ENCODE measurements around the gene PGAM2.

The PGAM2 gene

DNA sequence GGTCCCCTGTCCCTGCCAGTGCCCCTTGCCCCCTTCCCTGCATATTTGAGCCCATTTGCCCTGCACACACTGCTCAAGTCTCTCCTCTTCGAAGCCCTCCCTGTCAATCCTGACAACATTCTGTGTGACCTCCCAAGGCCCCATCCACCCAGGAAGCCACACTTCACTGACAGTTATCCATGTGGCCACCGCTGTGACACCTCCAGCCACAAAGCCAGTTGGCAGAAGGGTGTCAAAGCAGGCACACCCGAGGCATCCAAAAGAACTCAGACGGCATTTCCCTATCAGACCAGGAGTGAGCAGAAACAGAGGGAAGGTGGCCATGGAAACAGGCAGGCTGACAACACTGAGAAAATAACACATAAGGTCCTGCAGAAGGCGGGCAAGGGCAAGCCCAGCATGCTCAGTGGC is 12.3 kb upstream of the PGAM2 start:
- TF ChIP-seq TAF1 (IDR thresholded peaks at IDR 0.05; ENCODE audit: borderline replicate concordance, insufficient read depth, low read length) (no peak), FOXP2 (optimal IDR thresholded peaks at IDR 0.05; ENCODE audit: borderline replicate concordance, extremely low read depth, extremely low read length, insufficient read depth) (no peak), SIN3A (IDR thresholded peaks at IDR 0.05; ENCODE audit: borderline replicate concordance, insufficient read depth, low read length) (no peak), POLR2AphosphoS5 (IDR thresholded peaks at IDR 0.05; ENCODE audit: low read depth, low read length) (no peak)
- TF ChIP-seq, protein P1, sequence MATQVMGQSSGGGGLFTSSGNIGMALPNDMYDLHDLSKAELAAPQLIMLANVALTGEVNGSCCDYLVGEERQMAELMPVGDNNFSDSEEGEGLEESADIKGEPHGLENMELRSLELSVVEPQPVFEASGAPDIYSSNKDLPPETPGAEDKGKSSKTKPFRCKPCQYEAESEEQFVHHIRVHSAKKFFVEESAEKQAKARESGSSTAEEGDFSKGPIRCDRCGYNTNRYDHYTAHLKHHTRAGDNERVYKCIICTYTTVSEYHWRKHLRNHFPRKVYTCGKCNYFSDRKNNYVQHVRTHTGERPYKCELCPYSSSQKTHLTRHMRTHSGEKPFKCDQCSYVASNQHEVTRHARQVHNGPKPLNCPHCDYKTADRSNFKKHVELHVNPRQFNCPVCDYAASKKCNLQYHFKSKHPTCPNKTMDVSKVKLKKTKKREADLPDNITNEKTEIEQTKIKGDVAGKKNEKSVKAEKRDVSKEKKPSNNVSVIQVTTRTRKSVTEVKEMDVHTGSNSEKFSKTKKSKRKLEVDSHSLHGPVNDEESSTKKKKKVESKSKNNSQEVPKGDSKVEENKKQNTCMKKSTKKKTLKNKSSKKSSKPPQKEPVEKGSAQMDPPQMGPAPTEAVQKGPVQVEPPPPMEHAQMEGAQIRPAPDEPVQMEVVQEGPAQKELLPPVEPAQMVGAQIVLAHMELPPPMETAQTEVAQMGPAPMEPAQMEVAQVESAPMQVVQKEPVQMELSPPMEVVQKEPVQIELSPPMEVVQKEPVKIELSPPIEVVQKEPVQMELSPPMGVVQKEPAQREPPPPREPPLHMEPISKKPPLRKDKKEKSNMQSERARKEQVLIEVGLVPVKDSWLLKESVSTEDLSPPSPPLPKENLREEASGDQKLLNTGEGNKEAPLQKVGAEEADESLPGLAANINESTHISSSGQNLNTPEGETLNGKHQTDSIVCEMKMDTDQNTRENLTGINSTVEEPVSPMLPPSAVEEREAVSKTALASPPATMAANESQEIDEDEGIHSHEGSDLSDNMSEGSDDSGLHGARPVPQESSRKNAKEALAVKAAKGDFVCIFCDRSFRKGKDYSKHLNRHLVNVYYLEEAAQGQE (IDR thresholded peaks at IDR 0.05; ENCODE audit: insufficient read depth in 1 of 2, low read depth in 2 of 2, low read length in 2 of 2): no peak

DNA sequence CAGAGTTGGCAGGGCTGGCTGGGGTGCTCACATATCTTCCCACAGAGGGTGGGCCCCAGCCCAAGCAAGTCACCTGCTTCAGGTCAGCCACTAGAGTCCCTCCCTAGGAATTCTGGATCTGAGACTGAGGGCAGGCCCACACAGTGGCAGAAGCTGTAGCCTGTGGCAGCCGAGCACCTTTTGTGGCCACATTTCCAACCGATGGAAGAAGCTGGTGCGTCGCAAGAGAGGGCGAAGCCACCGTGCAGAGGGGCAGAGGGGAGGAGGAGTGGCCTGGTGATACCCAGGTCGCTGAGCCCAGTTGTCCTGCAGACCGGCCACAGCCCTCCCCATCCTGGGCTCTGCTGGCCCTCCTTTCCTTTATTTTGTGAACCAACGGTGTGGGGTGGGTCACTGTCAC is 11.7 kb upstream of the PGAM2 start:
- TF ChIP-seq POLR2AphosphoS5 (IDR thresholded peaks at IDR 0.05; ENCODE audit: low read depth, low read length) (no peak), SIN3A (IDR thresholded peaks at IDR 0.05; ENCODE audit: borderline replicate concordance, insufficient read depth, low read length) (no peak), TAF1 (IDR thresholded peaks at IDR 0.05; ENCODE audit: borderline replicate concordance, insufficient read depth, low read length) (no peak), FOXP2 (optimal IDR thresholded peaks at IDR 0.05; ENCODE audit: borderline replicate concordance, extremely low read depth, extremely low read length, insufficient read depth) (no peak)
- TF ChIP-seq, protein P1 (IDR thresholded peaks at IDR 0.05; ENCODE audit: insufficient read depth in 1 of 2, low read depth in 2 of 2, low read length in 2 of 2): no peak

DNA sequence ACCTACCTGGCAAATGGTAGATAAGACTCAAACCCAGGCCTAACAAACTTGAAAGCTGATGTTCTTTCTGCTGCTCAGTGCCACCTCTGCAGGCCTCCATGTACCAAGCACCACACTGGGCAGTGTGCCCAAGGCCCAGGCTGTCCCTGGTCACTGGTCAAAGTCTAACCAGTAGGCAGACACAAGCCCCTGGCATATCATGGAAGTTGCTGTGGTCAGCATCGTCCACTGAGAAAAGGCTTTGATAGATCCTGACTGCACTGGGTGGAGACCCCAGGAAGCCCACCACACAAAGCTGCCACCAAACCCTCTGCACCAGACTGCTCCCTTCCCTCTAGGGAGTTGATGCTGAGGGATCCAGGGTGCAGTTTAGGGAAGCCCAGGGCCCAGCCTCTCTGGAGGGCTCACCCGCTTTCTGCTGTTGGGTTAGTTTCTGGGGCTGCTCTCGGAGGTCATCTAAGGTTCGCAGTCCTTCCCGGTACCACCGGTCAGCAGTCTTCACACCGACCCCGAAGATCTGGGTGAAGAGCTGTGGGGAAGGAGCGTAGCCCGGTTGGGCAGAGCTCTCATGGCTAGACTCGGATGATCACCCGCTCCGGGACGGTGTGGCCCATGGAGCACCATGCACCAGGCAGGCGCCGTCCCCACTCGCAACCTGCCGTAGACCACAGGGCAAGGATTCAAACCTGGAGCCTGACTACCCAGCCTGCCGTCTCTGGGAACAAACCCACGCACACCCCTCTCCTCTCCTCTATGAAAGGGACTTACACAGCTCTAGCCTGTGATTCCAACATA is 10.9 kb upstream of the PGAM2 start:
- TF ChIP-seq, protein P1 (IDR thresholded peaks at IDR 0.05; ENCODE audit: insufficient read depth in 1 of 2, low read depth in 2 of 2, low read length in 2 of 2): no peak
- no peak for TF ChIP-seq FOXP2 (optimal IDR thresholded peaks at IDR 0.05; ENCODE audit: borderline replicate concordance, extremely low read depth, extremely low read length, insufficient read depth)
- no peak for TF ChIP-seq SIN3A (IDR thresholded peaks at IDR 0.05; ENCODE audit: borderline replicate concordance, insufficient read depth, low read length)
- no peak for TF ChIP-seq POLR2AphosphoS5 (IDR thresholded peaks at IDR 0.05; ENCODE audit: low read depth, low read length)
- no peak for TF ChIP-seq TAF1 (IDR thresholded peaks at IDR 0.05; ENCODE audit: borderline replicate concordance, insufficient read depth, low read length)

DNA sequence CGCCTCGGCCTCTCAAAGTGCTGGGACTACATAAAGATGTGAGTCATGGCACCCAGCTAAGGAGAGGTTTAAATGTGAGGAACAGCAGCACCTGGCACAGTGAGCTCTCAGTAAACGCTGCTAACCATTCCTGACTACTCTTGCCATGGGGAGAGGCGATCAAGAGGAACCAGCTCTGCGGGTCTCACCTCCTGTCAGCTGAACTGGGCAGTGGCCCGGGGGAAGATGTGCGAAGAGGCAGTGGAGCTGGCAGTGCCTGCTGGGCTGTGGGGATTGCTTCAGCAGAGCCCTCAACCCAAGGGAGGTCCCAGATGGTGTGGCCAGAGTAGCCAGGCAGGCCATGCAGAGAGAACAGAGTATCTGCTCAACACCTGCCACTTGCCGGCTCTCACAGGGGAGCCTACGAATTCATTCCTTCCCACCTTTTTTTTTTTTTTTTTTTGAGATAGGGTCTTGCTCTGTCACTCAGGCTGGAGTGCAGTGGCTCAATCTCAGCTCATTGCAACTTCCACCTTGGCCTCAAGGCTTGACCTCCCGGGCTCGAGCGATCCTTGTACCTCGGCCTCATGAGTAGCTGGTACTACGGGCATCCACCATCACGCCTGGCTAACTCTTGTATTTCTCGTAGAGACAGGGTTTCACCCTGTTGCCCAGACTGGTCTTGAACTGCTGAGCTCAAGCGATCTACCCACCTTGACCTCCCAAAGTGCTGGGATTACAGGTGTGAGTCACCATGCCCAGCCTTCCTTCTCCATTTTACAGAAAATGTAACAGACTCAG is 10.1 kb upstream of the PGAM2 start:
- TF ChIP-seq FOXP2 (optimal IDR thresholded peaks at IDR 0.05; ENCODE audit: borderline replicate concordance, extremely low read depth, extremely low read length, insufficient read depth): no peak
- TF ChIP-seq POLR2AphosphoS5 (IDR thresholded peaks at IDR 0.05; ENCODE audit: low read depth, low read length): no peak
- no peak for TF ChIP-seq SIN3A (IDR thresholded peaks at IDR 0.05; ENCODE audit: borderline replicate concordance, insufficient read depth, low read length)
- TF ChIP-seq TAF1 (IDR thresholded peaks at IDR 0.05; ENCODE audit: borderline replicate concordance, insufficient read depth, low read length): no peak
- TF ChIP-seq, protein P1 (IDR thresholded peaks at IDR 0.05; ENCODE audit: insufficient read depth in 1 of 2, low read depth in 2 of 2, low read length in 2 of 2): no peak

Data from PFSK-1 (cell line).